HG03575 (cell line): ENCODE measurements around the gene KCNH5.

Source experiments
- ATAC-seq: cut with Tn5 transposase; IDR thresholded peaks from one replicate; pipeline ENCODE4 v1.9.1; 2021; ENCODE audit not compliant: unreplicated experiment, insufficient number of reproducible peaks, low FRiP score; ENCODE audit errors: extremely low read depth

The KCNH5 gene, protein sequence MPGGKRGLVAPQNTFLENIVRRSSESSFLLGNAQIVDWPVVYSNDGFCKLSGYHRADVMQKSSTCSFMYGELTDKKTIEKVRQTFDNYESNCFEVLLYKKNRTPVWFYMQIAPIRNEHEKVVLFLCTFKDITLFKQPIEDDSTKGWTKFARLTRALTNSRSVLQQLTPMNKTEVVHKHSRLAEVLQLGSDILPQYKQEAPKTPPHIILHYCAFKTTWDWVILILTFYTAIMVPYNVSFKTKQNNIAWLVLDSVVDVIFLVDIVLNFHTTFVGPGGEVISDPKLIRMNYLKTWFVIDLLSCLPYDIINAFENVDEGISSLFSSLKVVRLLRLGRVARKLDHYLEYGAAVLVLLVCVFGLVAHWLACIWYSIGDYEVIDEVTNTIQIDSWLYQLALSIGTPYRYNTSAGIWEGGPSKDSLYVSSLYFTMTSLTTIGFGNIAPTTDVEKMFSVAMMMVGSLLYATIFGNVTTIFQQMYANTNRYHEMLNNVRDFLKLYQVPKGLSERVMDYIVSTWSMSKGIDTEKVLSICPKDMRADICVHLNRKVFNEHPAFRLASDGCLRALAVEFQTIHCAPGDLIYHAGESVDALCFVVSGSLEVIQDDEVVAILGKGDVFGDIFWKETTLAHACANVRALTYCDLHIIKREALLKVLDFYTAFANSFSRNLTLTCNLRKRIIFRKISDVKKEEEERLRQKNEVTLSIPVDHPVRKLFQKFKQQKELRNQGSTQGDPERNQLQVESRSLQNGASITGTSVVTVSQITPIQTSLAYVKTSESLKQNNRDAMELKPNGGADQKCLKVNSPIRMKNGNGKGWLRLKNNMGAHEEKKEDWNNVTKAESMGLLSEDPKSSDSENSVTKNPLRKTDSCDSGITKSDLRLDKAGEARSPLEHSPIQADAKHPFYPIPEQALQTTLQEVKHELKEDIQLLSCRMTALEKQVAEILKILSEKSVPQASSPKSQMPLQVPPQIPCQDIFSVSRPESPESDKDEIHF

DNA sequence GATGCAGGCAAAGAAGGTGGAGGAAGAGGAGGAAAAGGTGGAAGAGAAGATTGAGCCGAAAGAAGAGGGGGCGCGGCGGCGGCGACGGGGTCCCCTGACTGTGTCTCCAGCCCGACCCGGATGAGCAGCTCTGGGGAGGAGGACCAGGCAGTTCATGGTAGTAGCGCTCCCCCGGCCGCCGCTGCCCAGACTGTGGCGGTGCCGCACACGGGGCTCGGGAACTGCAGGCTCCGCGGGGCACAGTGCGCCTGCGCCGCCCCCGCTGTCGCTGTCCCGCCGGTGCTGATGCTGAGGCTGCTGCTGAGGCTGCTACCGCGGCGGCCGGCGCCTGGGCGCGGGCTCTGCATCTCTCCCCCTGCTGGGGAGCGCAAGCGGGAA lies at the start of gene KCNH5:
TSS of gene KCNH5 (minus strand) at position 225 of the 378 bp plus-strand sequence. CDS start 272 bp downstream, outside the sequence.
- no peak for ATAC-seq

DNA sequence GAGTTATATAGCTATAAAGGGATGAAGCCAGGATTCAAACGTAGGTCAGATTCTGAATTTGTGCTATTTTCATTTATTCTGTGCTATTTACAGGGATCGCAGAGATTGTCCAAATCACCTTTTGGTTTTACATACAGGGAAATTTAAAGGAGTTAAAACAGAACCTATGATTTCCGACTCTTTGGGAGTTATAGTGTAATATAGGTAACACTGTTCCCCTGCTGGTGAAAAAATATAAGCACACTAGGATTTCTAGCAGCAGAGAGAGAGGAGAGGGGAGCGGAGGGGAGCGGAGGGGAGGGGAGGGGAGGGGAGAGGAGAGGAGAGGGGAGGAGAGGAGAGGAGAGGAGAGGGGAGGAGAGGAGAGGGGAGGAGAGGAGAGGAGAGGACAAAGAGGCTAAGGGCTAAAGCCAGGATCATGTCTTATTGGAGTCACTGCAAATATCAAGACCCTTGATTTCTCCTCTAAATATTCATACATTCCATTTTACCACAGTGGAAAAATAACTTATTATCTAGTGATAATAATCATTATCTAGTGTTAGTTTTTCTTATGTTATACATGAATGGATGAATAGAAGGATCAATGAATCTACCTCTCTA lies 46.2 kb upstream of the KCNH5 start:
- no peak for ATAC-seq

DNA sequence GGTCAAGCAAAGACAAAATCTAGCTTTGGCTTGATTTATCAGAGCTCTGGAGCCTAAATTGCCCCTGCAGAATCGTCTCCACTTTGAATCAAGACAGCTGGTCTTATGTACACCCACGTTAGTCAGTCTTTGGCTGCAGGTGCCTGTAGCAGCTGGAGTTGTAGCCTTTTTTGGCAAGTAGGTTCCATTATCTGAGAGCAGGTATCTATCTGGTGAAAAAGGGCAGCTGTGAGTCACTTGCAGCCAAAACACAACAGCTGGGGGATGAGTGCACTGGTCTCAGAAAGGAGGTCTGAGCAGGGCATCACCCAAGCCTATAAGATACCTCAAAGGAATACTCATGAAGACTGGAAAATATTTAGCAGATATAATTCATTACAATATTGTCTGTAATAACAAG lies 43.6 kb upstream of the KCNH5 start:
- no peak for ATAC-seq

DNA sequence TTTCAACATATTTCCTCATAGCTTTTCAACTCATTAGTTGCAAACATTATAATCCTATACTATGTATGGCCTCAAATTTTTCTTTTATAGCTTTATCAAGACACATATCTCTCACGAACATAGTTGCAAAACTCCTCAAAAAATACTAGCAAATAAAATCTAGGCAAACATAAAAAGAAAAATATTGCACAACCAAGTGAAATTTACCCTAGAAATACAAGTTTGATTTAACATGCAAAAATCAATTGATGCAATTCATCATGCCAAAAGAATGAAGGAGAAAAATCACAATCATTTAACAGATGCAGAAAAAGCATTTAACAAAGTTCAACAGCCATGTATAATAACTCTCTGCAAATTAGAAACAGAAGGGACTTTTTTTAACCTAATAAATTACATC lies 33.3 kb upstream of the KCNH5 start:
- no peak for ATAC-seq

DNA sequence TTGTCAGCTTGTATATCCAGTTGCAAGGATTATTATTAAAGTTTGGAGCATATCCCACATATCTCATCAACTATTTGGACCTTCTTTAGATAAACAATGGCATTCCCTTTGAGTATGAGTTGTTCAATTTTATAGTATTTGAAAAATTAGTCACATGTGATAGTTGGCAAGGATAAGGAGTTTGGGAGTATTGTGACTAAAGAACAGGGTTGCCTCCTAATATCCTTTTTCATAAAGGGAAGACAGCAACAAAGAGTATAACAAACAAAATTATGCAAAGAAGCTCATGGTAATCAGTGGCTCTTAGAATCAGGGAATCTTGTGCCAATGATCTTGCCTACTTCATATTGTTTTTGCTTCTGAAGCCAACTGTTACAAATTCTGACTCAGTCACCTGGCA lies 31.2 kb upstream of the KCNH5 start:
- ATAC-seq: no peak

DNA sequence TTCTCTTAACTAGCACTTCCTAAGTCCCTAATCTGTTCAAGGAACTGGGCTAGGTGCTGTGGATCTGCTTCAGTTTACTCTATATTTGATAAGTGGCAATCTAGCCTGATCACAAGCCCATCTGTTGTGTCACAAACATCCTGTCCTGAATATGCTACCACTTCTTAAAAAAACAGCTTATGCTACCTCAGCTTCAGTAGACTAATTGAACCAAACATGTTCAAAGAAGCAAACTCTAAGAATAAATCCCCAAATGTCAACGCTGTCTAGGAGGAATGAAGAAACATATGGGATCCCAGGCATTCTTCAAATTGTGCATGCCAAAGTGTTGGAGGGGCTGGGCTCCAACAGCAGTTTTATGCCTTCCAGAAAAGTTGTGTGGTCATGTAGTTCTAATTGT lies 10.4 kb upstream of the KCNH5 start:
- no peak for ATAC-seq

DNA sequence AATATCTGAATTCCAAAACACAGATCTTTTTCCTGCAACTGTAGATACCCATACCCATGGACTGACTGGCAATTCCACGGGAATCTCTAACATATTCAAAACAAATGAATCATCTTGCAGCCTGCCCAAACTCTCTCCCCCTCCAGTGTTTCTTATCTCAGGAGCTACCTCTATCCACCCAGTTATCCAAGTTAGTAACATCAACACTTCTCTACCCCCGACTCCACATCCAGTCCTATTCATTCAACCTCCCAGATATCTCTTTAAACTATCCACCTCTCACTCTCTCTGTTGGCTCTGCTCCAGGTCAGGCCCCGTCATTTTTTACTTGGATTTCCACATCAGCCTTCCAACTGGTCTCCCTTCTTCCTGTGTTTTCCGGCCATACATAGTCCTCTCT lies 6.7 kb upstream of the KCNH5 start:
- no peak for ATAC-seq

DNA sequence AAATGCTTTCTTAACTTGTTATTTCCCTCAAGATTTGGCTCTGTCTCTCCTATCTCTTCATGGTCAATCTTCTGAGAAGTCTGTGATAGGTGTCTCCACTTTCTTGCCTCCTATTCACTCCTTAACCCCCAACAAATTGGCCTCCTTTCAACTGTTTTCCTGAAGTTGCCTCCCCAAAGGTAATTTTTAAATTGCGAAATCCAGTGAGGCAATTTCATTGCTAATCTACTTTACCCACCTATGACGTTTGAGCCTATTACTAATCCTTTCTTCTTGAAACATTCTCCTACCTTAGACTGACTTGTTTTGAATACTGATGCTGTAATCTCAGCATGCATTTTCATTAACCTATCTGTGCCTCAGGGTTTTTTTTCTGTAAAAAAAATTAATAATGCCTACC lies 6.0 kb upstream of the KCNH5 start:
- no peak for ATAC-seq

DNA sequence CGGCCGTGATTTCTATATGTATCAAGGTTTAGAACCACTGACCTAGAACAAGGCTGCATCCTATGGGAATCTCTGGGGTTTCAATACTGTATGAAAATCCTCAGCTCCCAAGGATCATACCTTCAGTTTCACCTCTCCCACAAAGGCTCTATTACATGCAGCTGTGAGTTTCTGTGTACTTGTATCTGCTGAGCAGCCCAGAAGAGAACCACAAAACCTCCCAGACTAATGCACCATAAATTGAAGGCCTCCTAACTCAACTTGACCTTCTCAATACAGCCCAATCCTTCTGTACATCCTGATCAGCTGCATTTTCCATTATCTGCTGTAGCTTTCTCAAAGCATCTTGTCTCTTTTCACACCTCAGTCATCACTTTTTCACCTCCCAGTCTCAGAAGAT lies 5.4 kb upstream of the KCNH5 start:
- no peak for ATAC-seq

DNA sequence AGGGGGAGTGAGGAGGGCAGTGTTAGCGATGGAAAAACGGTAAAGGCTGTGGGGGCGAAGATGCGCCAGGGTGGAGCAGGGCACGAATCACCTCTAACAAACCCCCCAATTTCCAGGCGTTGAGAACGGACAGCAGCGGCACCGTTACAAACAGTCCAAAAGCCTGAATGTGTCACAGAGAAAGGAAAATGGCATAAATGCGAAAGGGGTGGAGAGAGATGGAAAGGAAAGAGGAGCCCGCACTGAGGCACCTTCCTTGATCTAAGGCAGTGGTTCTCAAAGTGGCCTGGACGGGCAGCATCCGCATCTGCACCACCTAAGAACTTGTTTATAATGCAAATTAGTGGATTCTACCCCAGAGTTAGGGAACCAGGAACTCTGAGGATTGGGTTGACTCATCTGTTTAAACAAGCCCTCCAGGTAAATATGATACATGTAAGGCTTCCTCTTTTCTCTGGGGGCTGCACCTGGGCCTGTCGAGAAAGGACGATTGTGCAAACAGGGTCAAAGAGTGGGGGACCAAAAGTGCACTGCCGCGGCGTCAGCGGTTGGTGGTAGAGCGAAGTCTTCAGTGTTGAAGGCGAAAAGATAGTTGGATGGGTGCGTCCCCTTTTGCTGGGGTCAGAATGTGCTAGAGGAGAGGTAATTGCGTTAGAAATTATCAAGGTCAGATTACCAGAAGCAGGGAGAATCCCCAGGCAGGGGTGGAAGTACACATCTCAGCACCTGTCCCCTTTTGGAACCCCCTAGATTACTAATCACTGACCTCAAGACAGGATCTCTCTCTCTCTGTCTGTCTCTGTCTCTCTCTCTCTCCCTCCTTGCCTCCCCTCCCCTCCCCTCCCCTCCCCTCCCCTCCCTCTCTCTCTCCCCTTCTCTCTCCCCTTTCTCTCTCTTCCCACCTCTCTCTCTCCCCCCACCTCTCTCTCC lies 1.3 kb upstream of the KCNH5 start:
- no peak for ATAC-seq

DNA sequence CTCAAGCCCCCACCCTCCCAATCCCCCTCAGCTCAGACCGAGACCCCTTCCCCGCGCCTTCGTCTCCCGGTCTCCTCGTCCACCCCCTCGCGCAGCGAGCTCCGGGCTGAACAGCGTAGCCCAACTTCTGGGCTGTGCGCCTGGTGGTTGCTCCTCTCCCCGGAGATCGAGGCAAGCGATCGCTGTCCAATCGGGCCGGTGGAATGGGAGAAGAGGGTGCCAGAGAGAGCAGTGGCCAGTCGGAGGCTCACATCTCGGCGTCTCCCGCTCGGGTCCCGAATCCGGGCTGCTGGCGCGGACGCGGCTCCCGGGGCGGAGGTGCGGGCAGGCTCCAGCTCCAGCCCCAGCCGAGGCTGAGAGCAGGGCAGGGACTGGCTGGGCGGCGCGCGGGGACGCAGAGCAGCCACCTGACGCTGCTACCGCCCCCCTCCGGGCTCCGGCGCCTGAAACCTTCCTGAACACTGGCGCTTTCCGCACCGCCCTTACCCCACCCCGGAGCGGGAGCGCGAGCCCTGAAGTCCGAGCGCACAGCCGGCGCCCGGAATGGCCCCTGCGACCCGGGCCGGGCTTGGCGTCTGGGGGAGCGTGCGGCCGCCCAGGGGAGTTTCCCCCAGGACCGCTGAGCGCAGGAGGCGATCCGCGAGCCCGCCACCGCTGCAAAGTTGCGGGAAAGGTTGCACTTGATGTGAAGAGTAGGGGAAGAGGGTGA lies 508 bp upstream of the KCNH5 start:
- no peak for ATAC-seq

DNA sequence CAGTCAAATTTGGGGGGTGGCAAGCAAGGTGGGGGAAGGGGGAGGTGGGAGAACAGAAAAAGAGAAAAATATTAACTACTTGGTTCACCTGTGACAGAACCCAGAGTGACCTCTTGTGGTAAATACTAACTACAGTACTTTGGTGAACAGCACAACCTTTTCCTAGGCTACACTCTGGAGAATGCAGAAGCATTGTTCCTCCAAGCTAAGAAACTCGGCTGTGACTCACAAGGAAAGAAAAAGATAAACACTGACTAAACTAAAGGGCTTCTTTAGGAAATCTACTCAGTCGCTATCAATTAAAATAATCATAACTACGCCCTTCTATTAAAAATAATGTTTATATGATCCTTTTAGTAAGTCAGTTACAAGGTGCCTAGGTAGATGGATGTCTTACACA lies 5.4 kb downstream of the KCNH5 start:
- ATAC-seq: no peak

DNA sequence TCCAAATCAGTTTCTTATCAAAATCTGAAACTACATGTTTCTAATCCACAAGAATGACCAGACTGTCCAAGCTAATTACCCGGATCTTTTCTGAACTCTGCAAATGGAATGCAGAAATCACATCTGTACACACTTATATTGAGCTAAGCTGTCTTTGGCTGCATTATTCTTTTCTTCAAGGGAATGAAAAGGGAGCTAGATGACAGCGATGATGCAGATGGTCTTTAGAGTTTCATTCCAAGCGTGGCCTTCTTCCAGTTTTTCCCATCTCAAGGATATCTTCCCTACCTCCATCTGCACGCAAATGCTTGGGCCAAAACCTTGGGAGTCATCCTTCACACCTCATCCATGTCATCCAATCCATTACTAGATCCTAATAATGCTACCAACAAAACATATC lies 12.6 kb downstream of the KCNH5 start:
- ATAC-seq: no peak

DNA sequence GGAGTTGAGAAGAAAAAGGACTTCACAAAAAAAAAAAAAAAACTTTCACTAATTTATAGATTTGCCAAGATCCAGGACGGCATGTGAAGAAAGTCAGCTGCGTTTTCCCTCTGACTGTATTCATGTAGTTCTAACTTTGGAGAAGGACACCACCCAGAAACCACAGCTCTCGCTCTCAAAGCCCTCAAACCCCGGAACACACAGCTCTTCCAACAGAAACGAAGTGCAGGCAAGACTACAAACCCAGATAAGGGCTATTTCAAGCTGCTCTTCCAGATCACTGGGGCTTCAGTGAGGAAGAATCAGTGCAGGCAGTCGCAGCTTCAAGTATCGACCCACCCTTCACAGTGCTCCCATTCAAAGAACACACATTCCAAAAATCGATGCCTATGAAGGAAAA lies 13.2 kb downstream of the KCNH5 start:
- no peak for ATAC-seq

DNA sequence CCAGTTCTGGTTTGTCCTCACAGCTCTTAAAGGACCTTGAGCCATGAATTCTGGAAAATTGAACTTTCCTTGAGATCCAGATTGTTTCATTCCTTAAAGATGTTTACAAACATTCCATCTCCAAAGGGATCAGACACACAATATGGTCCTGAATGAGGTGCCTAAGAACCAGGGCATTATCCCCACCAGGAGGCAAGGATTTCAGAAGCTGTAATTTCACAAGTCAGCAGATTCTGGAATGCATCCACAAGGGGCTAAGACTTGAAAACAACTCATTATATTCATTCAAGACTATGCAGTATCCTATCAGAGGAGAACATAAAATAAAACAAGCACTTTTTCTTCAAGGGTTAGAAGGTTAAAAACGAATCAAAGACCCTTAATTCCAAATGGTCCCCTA lies 15.1 kb downstream of the KCNH5 start:
- no peak for ATAC-seq

DNA sequence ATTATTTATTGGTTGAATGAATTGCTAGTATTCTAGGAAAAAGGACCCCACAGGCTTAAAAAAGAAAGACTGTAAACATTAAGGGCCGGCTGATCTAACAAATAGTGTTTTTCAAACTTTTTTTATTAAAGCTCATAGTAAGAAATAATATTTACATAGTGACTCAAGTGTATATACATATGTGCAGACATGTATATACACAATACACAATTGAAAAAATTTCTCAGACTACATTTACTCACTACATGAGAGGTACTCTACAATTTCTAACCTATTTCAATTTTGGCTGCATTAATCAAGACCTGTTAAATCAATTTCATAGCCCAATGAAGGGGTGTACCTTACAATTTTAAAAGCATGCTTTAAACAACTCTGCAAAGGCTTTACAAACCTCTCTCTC lies 17.5 kb downstream of the KCNH5 start:
- no peak for ATAC-seq

DNA sequence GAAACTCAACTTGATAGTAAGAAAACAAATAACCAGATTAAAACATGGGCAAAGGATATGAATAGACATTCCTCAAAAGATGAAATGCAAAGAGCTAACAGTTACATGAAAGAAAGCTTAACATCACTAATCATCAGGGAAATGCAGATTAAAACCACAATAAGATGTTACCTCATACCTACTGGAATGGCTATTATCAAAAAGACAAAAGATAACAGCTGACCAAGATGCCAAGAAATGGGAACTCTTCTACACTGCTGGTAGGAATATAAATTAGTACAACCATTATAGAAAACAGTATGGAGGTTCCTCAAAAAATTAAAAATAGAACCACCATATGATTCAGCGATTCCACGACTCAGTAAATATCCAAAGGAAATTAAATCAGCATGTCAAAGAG lies 18.8 kb downstream of the KCNH5 start:
- no peak for ATAC-seq

DNA sequence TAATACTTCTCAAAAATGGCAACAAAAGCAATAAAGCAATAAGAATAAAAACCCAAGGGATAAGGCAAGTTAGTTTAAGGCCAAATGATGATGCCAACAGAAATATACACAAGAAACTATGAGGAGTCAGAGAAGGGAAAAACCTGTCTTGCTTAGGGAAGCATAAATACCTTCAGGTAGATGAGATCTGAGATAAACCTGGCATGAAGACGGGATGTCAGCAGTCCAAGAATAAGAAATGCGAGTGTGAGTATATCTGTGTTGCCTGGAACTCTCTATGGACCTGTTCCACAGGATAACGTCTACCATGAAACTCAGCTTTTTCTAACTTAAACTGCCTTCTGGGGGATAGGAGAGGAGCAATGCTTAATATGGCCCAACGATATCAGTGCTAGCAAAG lies 30.6 kb downstream of the KCNH5 start:
- no peak for ATAC-seq
